ENCODE measurements around the gene RHD. TPM values are rescaled to one million over a fixed set of nuclear protein-coding genes. Genes with fewer than 3 reads are reported as not detected.
"Not testable (repeated sequence)": the region's sequence is repeated elsewhere in the genome, so short reads cannot be mapped to it uniquely, and the experiment has no call there.

Gene RHD
- total RNA-seq, 4 donors from 2014 or later, result not detected

- H3K27me3 ChIP-seq; H3K4me3 ChIP-seq (replicated peaks in 1 of 3); H3K27ac ChIP-seq; intact Hi-C loops (cut with DNase I); H3K9me3 ChIP-seq; H3K36me3 ChIP-seq; H3K4me1 ChIP-seq: not testable (repeated sequence)
- 88 to 95% methylated on average over 9 of the region's 9 CpGs for WGBS, 2 donors
- peak in 1 of 2 donors; percentile 11 for DNase-seq
Measured at GRCh38 chr1:25320314-25320938, 48.1 kb downstream of the RHD start.

GRCh38 chr1:25322127-25322526 lies 49.8 kb downstream of the RHD start:
- intact Hi-C loops (cut with DNase I); H3K4me3 ChIP-seq (replicated peaks in 1 of 3); H3K27ac ChIP-seq; H3K27me3 ChIP-seq; H3K36me3 ChIP-seq; DNase-seq; H3K4me1 ChIP-seq; H3K9me3 ChIP-seq: not testable (repeated sequence)
- 86 to 92% methylated on average over 8 to 9 of the region's 9 CpGs for WGBS, 2 donors

GRCh38 chr1:25324407-25324806 lies 52.1 kb downstream of the RHD start:
- H3K4me3 ChIP-seq (replicated peaks in 1 of 3); intact Hi-C loops (cut with DNase I); H3K36me3 ChIP-seq; H3K27ac ChIP-seq; H3K27me3 ChIP-seq; H3K4me1 ChIP-seq; H3K9me3 ChIP-seq; DNase-seq: not testable (repeated sequence)
- 98 to 100% methylated on average over 3 of the region's 3 CpGs for WGBS, 2 donors

- WGBS, 2 donors, result no CpG with 5 or more reads among the region's 17 CpGs
- DNase-seq, result not testable (repeated sequence)
Measured at GRCh38 chr1:25327864-25328790, 55.8 kb downstream of the RHD start.

DNA sequence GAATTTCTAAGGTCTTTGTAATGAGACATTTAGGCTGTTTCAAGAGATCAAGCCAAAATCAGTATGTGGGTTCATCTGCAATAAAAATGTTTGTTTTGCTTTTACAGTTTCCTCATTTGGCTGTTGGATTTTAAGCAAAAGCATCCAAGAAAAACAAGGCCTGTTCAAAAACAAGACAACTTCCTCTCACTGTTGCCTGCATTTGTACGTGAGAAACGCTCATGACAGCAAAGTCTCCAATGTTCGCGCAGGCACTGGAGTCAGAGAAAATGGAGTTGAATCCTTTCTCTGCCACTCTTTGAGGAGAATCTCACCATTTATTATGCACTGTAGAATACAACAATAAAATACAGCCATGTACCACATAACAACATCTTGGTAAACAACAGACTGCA lies 56.5 kb downstream of the RHD start:
- H3K9me3 ChIP-seq; H3K36me3 ChIP-seq; DNase-seq; H3K4me3 ChIP-seq (replicated peaks in 1 of 3); H3K4me1 ChIP-seq; intact Hi-C loops (cut with DNase I); H3K27me3 ChIP-seq; H3K27ac ChIP-seq: not testable (repeated sequence)
- 66 to 71% methylated on average over 4 of the region's 4 CpGs for WGBS, 2 donors

More at GRCh38 chr1:25327864-25328790, 55.8 kb downstream of the RHD start:
- H3K4me1 ChIP-seq; H3K36me3 ChIP-seq; H3K27me3 ChIP-seq; H3K27ac ChIP-seq; H3K9me3 ChIP-seq; intact Hi-C loops (cut with DNase I); H3K4me3 ChIP-seq (replicated peaks in 1 of 3): not testable (repeated sequence)

GRCh38 chr1:25329336-25329735 lies 57.0 kb downstream of the RHD start:
- intact Hi-C loops (cut with DNase I); H3K9me3 ChIP-seq; H3K27me3 ChIP-seq; H3K4me3 ChIP-seq (replicated peaks in 1 of 3); DNase-seq; H3K4me1 ChIP-seq; H3K36me3 ChIP-seq: not testable (repeated sequence)
- 86% methylated on average over 5 of the region's 5 CpGs for WGBS, 2 donors
- peak overlapping the region in 1 of 3 donors; percentile 38 for H3K27ac ChIP-seq

GRCh38 chr1:25329950-25330349 lies 57.6 kb downstream of the RHD start:
- H3K27me3 ChIP-seq; H3K9me3 ChIP-seq; DNase-seq; intact Hi-C loops (cut with DNase I); H3K4me3 ChIP-seq (replicated peaks in 1 of 3); H3K4me1 ChIP-seq; H3K36me3 ChIP-seq: not testable (repeated sequence)
- peak overlapping the region in 1 of 3 donors; percentile 38 for H3K27ac ChIP-seq
- WGBS, 2 donors, result 58 to 65% methylated on average over 5 of the region's 5 CpGs

DNA sequence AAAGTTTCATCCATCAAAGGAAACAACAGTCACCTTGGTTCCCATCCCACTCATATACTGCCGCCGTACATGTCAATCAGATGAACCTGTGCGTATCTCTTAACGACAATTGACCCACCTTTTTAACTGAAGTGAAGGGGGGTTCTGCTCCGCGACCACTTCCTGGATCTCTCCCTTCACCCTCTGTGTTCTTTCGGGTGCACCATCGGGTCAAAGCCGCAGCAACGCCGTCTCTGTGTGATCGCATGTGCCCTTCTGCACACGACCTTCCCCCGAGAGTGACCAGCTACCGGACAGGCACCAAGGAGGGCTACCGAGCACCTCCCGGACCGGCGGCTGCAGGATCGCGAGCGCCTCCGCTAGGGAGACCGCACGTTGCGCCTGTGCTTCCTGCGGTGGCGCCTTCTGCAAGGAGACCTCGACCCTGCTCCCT lies 64.6 kb downstream of the RHD start:
- H3K4me1 ChIP-seq, result peaks cover 13 to 15% of the 10 kb centered on the region in 2 donors
- H3K27me3 ChIP-seq; H3K36me3 ChIP-seq; H3K27ac ChIP-seq; H3K9me3 ChIP-seq; intact Hi-C loops (cut with DNase I): not testable (repeated sequence)
- WGBS, 2 donors, result 0 to 1% methylated on average over 11 to 15 of the region's 29 CpGs
- peak overlapping the region in 2 of 3 donors; percentile 43 to 69 for H3K4me3 ChIP-seq (replicated peaks in 1 of 3)
- DNase-seq, result peak; percentile 37 to 50

DNA sequence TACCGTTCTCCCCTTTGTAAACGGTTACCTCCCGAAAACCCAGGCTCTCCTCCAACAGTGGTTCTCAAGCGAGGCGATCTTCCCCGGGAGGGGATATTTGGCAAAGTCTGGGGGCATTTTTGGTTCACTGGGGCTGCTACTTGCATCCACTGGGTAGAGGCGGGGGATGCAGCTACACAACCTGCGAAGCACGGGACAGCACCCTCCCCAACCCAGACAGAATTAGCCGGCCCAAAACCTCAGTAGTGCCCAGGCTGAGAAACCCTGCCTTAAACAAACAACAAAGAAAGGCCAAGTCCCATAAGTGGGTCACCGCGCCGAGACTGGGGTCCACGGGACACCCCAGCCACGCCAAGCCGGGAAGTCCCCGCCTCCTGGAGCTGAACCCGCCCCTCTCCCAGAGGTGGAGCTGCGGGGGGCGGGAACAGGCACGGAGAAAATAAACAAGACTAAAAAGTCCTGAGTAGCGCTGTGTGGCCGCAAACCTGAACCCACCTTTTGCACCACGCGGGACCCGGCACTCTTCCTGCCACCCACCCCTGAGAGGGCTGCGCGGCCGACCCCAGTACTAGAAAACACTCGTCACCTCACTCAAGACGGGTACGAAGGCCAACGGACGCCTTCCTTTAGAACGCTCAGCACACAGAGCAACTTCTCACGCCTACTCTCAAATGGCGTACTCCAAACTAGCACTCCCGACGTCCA lies 65.3 kb downstream of the RHD start:
- H3K9me3 ChIP-seq; H3K27me3 ChIP-seq; H3K36me3 ChIP-seq; intact Hi-C loops (cut with DNase I): not testable (repeated sequence)
- no CpG with 5 or more reads among the region's 39 CpGs for WGBS, 2 donors
- DNase-seq, result peak in 1 of 2 donors; percentile 24
- peaks cover 13 to 15% of the 10 kb centered on the region in 2 donors for H3K4me1 ChIP-seq
- H3K4me3 ChIP-seq (replicated peaks in 1 of 3), result peak overlapping the region in 2 of 3 donors; percentile 69 to 98
- peak overlapping the region; percentile 83 to 99 (median 93) for H3K27ac ChIP-seq

Data from thyroid gland (tissue), 4 donors.